ENCODE results near the gene ESRP2. TPM values are rescaled to one million over a fixed set of nuclear protein-coding genes. Genes with fewer than 3 reads are reported as not detected.

The ESRP2 gene
- total RNA-seq (2021; fragmentation: NEBNext Ultra II Directional; extraction: Animal tissue kit (Norgen Biotek cat#: 25700)) = under 1 TPM in 4 of 6 experiments, not detected in 2; 0.05 to 0.14 (median 0.10) TPM
- long read RNA-seq = 0 reads

GRCh38 chr16:68235887-68236136, at the start of gene ESRP2:
Gene ESRP2, minus strand, starts transcription at chr16:68236127. Its CDS starts 82 bp downstream, at chr16:68236045.
- Mint-ChIP-seq H3K36me3 (ENCODE audit: low read depth) (no peaks in the 10 kb centered on the region), H3K27me3 (ENCODE audit: insufficient read depth) (peaks cover 5% of the 10 kb centered on the region), H3K4me3 (peak within 1 kb of the TSS; percentile 85), H3K9me3 (no peaks in the 10 kb centered on the region; the same call in 1 of the 2 replicates), H3K4me1 (ENCODE audit: low read depth) (peaks cover 21% of the 10 kb centered on the region), H3K27ac (peak within 1 kb of the TSS; percentile 98)
- TF ChIP-seq, protein P1, sequence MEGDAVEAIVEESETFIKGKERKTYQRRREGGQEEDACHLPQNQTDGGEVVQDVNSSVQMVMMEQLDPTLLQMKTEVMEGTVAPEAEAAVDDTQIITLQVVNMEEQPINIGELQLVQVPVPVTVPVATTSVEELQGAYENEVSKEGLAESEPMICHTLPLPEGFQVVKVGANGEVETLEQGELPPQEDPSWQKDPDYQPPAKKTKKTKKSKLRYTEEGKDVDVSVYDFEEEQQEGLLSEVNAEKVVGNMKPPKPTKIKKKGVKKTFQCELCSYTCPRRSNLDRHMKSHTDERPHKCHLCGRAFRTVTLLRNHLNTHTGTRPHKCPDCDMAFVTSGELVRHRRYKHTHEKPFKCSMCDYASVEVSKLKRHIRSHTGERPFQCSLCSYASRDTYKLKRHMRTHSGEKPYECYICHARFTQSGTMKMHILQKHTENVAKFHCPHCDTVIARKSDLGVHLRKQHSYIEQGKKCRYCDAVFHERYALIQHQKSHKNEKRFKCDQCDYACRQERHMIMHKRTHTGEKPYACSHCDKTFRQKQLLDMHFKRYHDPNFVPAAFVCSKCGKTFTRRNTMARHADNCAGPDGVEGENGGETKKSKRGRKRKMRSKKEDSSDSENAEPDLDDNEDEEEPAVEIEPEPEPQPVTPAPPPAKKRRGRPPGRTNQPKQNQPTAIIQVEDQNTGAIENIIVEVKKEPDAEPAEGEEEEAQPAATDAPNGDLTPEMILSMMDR (IDR thresholded peaks at IDR 0.05) = no peak
- no peak for DNase-seq

DNA sequence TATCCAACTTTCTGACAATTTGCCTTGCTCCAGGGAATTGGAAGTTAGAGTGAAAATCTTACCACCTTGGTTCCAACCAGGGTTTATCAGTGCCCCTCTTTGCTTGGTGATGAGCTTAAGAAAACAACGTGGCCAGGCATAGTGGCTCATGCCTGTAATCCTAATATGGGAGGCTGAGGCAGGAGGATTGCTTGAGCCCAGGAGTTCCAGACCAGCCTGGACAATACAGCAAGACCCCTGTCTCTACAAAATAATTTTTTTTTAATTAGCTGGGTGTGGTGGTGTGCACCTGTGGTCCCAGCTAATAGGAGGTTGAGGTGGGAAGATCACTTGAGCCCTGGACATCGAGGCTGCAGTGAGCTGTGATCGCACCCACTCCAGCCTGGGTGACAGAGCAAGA, 49.8 kb upstream of the ESRP2 start:
- TF ChIP-seq, protein P1 (IDR thresholded peaks at IDR 0.05) = no peak
- Mint-ChIP-seq H3K36me3 (ENCODE audit: low read depth) (peaks cover 61% of the 10 kb centered on the region), H3K9me3 (no peaks in the 10 kb centered on the region), H3K4me1 (ENCODE audit: low read depth) (peaks cover 51% of the 10 kb centered on the region), H3K4me3 (no peak overlapping the region), H3K27ac (peak overlapping the region; percentile 65; the same call in 1 of the 2 replicates), H3K27me3 (ENCODE audit: insufficient read depth) (peaks cover 1% of the 10 kb centered on the region; the same call in 1 of the 2 replicates)
- no peak for DNase-seq

GRCh38 chr16:68284847-68285246, 48.9 kb upstream of the ESRP2 start:
- Mint-ChIP-seq H3K4me1 (ENCODE audit: low read depth) (peaks cover 43% of the 10 kb centered on the region), H3K9me3 (no peaks in the 10 kb centered on the region), H3K4me3 (no peak overlapping the region), H3K36me3 (ENCODE audit: low read depth) (peaks cover 59% of the 10 kb centered on the region), H3K27ac (0 out of 2 replicates have a peak overlapping the region, but pooled peaks have one; percentile 8), H3K27me3 (ENCODE audit: insufficient read depth) (no peaks in the 10 kb centered on the region; the same call in 1 of the 2 replicates)
- TF ChIP-seq, protein P1 (IDR thresholded peaks at IDR 0.05) = no peak
- no peak for DNase-seq

- Mint-ChIP-seq H3K36me3 (ENCODE audit: low read depth) (peaks cover 58% of the 10 kb centered on the region), H3K9me3 (no peaks in the 10 kb centered on the region), H3K27me3 (ENCODE audit: insufficient read depth) (no peaks in the 10 kb centered on the region; the same call in 1 of the 2 replicates), H3K4me3 (no peak overlapping the region), H3K27ac (no peak overlapping the region), H3K4me1 (ENCODE audit: low read depth) (peaks cover 35% of the 10 kb centered on the region)
- TF ChIP-seq, protein P1 (IDR thresholded peaks at IDR 0.05) = no peak
- DNase-seq = no peak
Measured at GRCh38 chr16:68283801-68284598, 48.1 kb upstream of the ESRP2 start.

DNA sequence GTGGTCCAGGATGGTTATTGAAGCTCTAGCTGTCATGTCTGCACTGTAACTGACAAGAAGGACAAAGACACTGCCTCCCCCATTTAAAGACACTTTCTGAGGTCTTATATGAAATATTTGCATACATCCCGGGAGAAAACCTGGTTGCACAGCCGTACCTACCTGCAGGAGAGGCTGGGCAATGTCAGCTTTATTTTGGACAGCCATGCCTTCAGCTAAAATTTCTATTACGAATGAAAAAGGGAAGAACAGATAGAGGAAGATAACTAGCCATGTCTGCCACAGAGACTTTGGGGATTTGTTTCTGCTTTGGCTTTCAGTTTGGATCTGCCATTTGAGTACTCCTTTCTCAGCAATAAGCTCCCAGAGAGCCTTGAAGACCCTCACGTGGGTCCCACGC, 47.4 kb upstream of the ESRP2 start:
- Mint-ChIP-seq H3K27me3 (ENCODE audit: insufficient read depth) (no peaks in the 10 kb centered on the region; the same call in 1 of the 2 replicates), H3K36me3 (ENCODE audit: low read depth) (peaks cover 57% of the 10 kb centered on the region), H3K4me1 (ENCODE audit: low read depth) (peaks cover 33% of the 10 kb centered on the region), H3K9me3 (no peaks in the 10 kb centered on the region), H3K4me3 (no peak overlapping the region), H3K27ac (no peak overlapping the region)
- TF ChIP-seq, protein P1 (IDR thresholded peaks at IDR 0.05) = no peak
- DNase-seq = no peak

All from HFFc6 (cell line).